ENCODE data around the gene QPCTL. TPM values are rescaled to one million over a fixed set of nuclear protein-coding genes. Genes with fewer than 3 reads are reported as not detected.

The QPCTL gene
- total and polyA plus RNA-seq, 2 of the 13 experiments (the other 11 are each of a cell fraction or from before 2014, with no cell fraction given): 16.0 to 19.1 TPM

DNA sequence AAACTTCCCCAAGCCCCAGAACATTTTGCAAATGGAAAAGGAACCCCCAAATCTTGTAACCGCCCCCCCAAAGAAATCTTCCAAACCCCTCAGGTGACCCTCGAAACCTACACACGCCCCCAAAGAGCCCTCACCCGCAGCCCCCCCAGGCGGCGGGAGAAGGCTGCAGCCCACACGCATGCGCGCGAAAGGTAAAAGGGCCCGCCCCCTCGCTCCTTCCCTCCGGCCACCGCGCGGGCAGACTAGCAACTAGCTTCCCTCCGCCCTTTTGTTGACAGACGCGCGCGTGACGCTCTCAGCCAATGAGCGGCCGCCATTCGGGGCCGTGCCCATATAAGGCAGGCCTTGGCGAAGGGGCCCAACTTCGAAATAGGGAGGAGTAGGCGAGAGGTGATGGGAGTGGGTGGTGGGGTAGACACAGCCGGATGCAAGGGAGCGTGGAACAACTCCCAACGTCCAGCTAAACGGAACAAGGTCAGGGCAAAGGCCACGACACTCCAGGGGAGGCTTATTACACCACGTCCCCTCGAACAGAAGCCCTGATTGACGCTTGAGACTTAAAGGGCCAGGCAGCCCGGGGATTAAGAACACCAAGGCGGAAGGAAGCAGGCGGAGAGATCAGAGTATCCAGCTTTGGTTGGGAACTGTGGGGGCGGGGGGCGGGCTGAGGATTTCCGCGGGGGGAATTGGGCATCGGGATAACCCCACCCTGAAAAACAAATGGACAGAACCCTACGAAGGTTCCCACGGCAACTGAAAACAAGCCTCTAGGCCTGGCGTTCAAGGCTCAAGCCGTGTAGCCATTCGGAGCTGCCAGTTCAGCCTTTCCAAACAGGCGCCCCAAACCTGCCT is 24.9 kb downstream of the QPCTL start (continued):
- TF ChIP-seq, protein P1, sequence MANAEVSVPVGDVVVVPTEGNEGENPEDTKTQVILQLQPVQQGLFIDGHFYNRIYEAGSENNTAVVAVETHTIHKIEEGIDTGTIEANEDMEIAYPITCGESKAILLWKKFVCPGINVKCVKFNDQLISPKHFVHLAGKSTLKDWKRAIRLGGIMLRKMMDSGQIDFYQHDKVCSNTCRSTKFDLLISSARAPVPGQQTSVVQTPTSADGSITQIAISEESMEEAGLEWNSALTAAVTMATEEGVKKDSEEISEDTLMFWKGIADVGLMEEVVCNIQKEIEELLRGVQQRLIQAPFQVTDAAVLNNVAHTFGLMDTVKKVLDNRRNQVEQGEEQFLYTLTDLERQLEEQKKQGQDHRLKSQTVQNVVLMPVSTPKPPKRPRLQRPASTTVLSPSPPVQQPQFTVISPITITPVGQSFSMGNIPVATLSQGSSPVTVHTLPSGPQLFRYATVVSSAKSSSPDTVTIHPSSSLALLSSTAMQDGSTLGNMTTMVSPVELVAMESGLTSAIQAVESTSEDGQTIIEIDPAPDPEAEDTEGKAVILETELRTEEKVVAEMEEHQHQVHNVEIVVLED (CRISPR knock-in tag; IDR thresholded peaks at IDR 0.05; ENCODE audit: borderline replicate concordance): peak; percentile 86
- TF ChIP-seq GFI1 (CRISPR knock-in tag; IDR thresholded peaks at IDR 0.05; ENCODE audit: borderline replicate concordance) (peak; percentile 82), SOX5 (CRISPR knock-in tag; IDR thresholded peaks at IDR 0.05; ENCODE audit: borderline replicate concordance) (peak; percentile 77), ZFP1 (CRISPR knock-in tag; IDR thresholded peaks at IDR 0.05) (peak; percentile 45; the same call in 1 of the 2 replicates), GABPA (IDR thresholded peaks at IDR 0.05; ENCODE audit: low read depth, low read length) (peak; percentile 22; the same call in 1 of the 2 replicates), GABPA (CRISPR knock-in tag; IDR thresholded peaks at IDR 0.05; ENCODE audit: low read depth) (peak; percentile 77), TAF15 (IDR thresholded peaks at IDR 0.05; ENCODE audit: low read depth, low read length, poor library complexity, severe bottlenecking) (peak; percentile 60), ZMAT3 (CRISPR knock-in tag; conservative IDR thresholded peaks at IDR 0.05) (no peak), RFX1 (IDR thresholded peaks at IDR 0.05) (peak; percentile 71), AHR (CRISPR knock-in tag; IDR thresholded peaks at IDR 0.05) (no peak), ZNF629 (CRISPR knock-in tag; conservative IDR thresholded peaks at IDR 0.05) (0 out of 2 replicates have a peak, but pooled peaks have one; percentile 21), ZNF281 (CRISPR knock-in tag; IDR thresholded peaks at IDR 0.05; ENCODE audit: borderline replicate concordance) (peak; percentile 59; the same call in 1 of the 2 replicates), ZNF605 (CRISPR knock-in tag; IDR thresholded peaks at IDR 0.05) (peak; percentile 81), MEF2D (CRISPR knock-in tag; IDR thresholded peaks at IDR 0.05) (peak; percentile 71; the same call in 1 of the 2 replicates), SNAPC2 (CRISPR knock-in tag; IDR thresholded peaks at IDR 0.05) (peak; percentile 53; the same call in 1 of the 2 replicates), ZNF205 (CRISPR knock-in tag; IDR thresholded peaks at IDR 0.05) (no peak)
- TF ChIP-seq, protein P2, sequence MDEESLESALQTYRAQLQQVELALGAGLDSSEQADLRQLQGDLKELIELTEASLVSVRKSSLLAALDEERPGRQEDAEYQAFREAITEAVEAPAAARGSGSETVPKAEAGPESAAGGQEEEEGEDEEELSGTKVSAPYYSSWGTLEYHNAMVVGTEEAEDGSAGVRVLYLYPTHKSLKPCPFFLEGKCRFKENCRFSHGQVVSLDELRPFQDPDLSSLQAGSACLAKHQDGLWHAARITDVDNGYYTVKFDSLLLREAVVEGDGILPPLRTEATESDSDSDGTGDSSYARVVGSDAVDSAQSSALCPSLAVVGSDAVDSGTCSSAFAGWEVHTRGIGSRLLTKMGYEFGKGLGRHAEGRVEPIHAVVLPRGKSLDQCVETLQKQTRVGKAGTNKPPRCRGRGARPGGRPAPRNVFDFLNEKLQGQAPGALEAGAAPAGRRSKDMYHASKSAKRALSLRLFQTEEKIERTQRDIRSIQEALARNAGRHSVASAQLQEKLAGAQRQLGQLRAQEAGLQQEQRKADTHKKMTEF (CRISPR knock-in tag; IDR thresholded peaks at IDR 0.05): peak; percentile 72
- TF ChIP-seq, protein P3, sequence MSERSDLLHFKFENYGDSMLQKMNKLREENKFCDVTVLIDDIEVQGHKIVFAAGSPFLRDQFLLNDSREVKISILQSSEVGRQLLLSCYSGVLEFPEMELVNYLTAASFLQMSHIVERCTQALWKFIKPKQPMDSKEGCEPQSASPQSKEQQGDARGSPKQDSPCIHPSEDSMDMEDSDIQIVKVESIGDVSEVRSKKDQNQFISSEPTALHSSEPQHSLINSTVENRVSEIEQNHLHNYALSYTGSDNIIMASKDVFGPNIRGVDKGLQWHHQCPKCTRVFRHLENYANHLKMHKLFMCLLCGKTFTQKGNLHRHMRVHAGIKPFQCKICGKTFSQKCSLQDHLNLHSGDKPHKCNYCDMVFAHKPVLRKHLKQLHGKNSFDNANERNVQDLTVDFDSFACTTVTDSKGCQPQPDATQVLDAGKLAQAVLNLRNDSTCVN (CRISPR knock-in tag; IDR thresholded peaks at IDR 0.05; ENCODE audit: borderline replicate concordance): 0 out of 2 replicates have a peak, but pooled peaks have one; percentile 15
- TF ChIP-seq, protein P4, sequence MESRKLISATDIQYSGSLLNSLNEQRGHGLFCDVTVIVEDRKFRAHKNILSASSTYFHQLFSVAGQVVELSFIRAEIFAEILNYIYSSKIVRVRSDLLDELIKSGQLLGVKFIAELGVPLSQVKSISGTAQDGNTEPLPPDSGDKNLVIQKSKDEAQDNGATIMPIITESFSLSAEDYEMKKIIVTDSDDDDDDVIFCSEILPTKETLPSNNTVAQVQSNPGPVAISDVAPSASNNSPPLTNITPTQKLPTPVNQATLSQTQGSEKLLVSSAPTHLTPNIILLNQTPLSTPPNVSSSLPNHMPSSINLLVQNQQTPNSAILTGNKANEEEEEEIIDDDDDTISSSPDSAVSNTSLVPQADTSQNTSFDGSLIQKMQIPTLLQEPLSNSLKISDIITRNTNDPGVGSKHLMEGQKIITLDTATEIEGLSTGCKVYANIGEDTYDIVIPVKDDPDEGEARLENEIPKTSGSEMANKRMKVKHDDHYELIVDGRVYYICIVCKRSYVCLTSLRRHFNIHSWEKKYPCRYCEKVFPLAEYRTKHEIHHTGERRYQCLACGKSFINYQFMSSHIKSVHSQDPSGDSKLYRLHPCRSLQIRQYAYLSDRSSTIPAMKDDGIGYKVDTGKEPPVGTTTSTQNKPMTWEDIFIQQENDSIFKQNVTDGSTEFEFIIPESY (CRISPR knock-in tag; IDR thresholded peaks at IDR 0.05): peak; percentile 39; the same call in 1 of the 2 replicates
